Loucy (cell line): Measurements from ENCODE around the gene MRPL20.

Experiments used
- EZH2phosphoT487 ChIP-seq: fragments of 200-600 bp; IDR thresholded peaks from 2 replicates; pipeline ENCODE4 v1.6.1; 2018; ENCODE audit warnings: antibody characterized with exemption, mild to moderate bottlenecking, moderate library complexity, borderline replicate concordance
- TF ChIP-seq, protein P1 (sequence below): fragments of 200-600 bp; sonication (generic); conservative IDR thresholded peaks from 2 replicates; pipeline ENCODE4 v1.5.1; 2014; ENCODE audit warnings: mild to moderate bottlenecking, antibody characterized with exemption, low read length

DNA sequence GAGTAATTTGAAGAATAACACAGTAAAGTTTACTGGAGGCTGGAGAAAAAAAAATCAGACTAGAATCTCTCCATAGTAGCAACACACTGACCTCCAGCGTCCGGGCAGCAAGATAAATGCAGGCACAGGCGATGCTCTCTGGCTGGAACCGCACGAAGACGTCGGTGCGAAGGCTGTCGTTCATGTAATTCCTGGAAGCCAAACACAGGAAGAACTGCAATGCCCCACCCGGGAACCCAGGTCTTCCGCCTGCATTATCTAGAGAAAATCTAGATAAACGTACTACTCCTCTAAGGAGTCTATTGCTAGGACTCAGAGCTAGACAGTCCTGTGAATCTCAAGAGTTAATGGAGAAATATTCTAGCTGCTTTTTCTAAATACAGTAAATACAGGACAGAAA is 16.4 kb downstream of the MRPL20 start:
- TF ChIP-seq, protein P1, sequence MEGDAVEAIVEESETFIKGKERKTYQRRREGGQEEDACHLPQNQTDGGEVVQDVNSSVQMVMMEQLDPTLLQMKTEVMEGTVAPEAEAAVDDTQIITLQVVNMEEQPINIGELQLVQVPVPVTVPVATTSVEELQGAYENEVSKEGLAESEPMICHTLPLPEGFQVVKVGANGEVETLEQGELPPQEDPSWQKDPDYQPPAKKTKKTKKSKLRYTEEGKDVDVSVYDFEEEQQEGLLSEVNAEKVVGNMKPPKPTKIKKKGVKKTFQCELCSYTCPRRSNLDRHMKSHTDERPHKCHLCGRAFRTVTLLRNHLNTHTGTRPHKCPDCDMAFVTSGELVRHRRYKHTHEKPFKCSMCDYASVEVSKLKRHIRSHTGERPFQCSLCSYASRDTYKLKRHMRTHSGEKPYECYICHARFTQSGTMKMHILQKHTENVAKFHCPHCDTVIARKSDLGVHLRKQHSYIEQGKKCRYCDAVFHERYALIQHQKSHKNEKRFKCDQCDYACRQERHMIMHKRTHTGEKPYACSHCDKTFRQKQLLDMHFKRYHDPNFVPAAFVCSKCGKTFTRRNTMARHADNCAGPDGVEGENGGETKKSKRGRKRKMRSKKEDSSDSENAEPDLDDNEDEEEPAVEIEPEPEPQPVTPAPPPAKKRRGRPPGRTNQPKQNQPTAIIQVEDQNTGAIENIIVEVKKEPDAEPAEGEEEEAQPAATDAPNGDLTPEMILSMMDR = no peak
- TF ChIP-seq EZH2phosphoT487 = no peak
